ENCODE measurements around the gene EIF2B4. TPM values are rescaled to one million over a fixed set of nuclear protein-coding genes. Genes with fewer than 3 reads are reported as not detected.

EIF2B4 gene
- total RNA-seq, 1 experiment from 2014 or later, result 67.2 TPM

DNA sequence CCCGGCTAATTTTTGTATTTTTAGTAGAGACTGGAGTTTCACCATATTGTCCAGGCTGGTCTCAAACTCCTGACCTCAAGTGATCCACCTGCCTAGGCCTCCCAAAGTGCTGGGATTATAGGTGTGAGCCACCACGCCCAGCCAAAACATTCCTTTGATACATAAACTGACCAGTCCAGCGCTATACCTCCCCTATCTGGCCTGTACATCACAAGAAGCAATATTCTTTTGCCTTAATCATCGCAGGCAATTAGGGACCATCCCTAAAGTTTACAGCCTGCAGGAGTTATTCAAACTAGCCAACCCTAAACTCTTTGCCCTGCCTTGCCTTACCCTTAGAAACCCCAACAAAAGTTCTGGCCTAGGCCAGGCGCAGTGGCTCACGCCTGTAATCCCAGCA, 46.0 kb upstream of the EIF2B4 start:
- H2AFZ ChIP-seq (ENCODE audit: low read length), result no peak overlapping the region
- no peak overlapping the region for H2BK5ac ChIP-seq (ENCODE audit: insufficient read length, low read length)
- no peak overlapping the region for H4K5ac ChIP-seq (ENCODE audit: insufficient read length, low read depth, low read length)
- no peak overlapping the region for H3K4me2 ChIP-seq (ENCODE audit: insufficient read depth, insufficient read length, low read length)
- H2BK15ac ChIP-seq (ENCODE audit: low read depth, low read length), result no peak overlapping the region
- no peak overlapping the region for H3K4me3 Mint-ChIP-seq
- no peak overlapping the region for H3K27ac ChIP-seq (ENCODE audit: insufficient read length, low read depth, low read length)
- no peak overlapping the region for H3K14ac ChIP-seq (ENCODE audit: insufficient read depth, low read length)
- no peak overlapping the region for H2BK20ac ChIP-seq (ENCODE audit: low read depth, low read length, poor library complexity, severe bottlenecking)
- no peak overlapping the region for H3K4ac ChIP-seq (ENCODE audit: low read depth, low read length)
- no CpG with 5 or more reads among the region's 6 CpGs for WGBS (ENCODE audit: extremely low coverage, insufficient read length, low lambda C conversion rate)
- no peak overlapping the region for H4K8ac ChIP-seq (replicated peaks; ENCODE audit: insufficient read length, low read depth, low read length)
- H3K27me3 Mint-ChIP-seq (ENCODE audit: low read depth), result no peaks in the 10 kb centered on the region; the same call in 1 of the 2 replicates
- no peak overlapping the region for H3K23ac ChIP-seq (ENCODE audit: insufficient read length, low read depth, low read length)
- TF ChIP-seq, protein P1, sequence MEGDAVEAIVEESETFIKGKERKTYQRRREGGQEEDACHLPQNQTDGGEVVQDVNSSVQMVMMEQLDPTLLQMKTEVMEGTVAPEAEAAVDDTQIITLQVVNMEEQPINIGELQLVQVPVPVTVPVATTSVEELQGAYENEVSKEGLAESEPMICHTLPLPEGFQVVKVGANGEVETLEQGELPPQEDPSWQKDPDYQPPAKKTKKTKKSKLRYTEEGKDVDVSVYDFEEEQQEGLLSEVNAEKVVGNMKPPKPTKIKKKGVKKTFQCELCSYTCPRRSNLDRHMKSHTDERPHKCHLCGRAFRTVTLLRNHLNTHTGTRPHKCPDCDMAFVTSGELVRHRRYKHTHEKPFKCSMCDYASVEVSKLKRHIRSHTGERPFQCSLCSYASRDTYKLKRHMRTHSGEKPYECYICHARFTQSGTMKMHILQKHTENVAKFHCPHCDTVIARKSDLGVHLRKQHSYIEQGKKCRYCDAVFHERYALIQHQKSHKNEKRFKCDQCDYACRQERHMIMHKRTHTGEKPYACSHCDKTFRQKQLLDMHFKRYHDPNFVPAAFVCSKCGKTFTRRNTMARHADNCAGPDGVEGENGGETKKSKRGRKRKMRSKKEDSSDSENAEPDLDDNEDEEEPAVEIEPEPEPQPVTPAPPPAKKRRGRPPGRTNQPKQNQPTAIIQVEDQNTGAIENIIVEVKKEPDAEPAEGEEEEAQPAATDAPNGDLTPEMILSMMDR (conservative IDR thresholded peaks at IDR 0.05), result no peak
- H4K20me1 ChIP-seq (ENCODE audit: control insufficient read depth, insufficient read depth, insufficient read length), result no peaks in the 10 kb centered on the region
- H3K9me3 ChIP-seq (ENCODE audit: control insufficient read depth, low read depth, low read length), result no peaks in the 10 kb centered on the region
- H2BK120ac ChIP-seq (ENCODE audit: low read depth, low read length, poor library complexity, severe bottlenecking), result no peak overlapping the region
- no peaks in the 10 kb centered on the region for H3K36me3 Mint-ChIP-seq (ENCODE audit: insufficient read depth in 1 of 3, low read depth in 3 of 3)
- no peak overlapping the region for H3K27ac Mint-ChIP-seq
- no peak overlapping the region for H3K18ac ChIP-seq (ENCODE audit: insufficient read length, low read depth, low read length)
- H3K9me3 Mint-ChIP-seq, result peaks cover 0 to 3% of the 10 kb centered on the region in 2 experiments; a peak in 2 of 5 replicates
- H3K56ac ChIP-seq (ENCODE audit: insufficient read length, low read depth, low read length), result no peak overlapping the region
- DNase-seq, result no peak
- H3K79me1 ChIP-seq (ENCODE audit: insufficient read depth, low read depth, low read length, poor library complexity, severe bottlenecking), result no peaks in the 10 kb centered on the region
- no peaks in the 10 kb centered on the region for H3K79me2 ChIP-seq (ENCODE audit: insufficient read depth, low read length)
- H3K9ac ChIP-seq (ENCODE audit: extremely low read depth, insufficient read length, low read length), result no peak overlapping the region
- no peaks in the 10 kb centered on the region for H3K23me2 ChIP-seq (ENCODE audit: insufficient read length, low read depth, low read length, poor library complexity, severe bottlenecking)
- no peaks in the 10 kb centered on the region for H3K27me3 ChIP-seq (ENCODE audit: insufficient read depth, low read length)
- no peak overlapping the region for H3T11ph ChIP-seq (ENCODE audit: low read length)
- H2AK5ac ChIP-seq (ENCODE audit: insufficient read length, low read length), result no peak overlapping the region
- H3K4me1 Mint-ChIP-seq, result no peaks in the 10 kb centered on the region
- no peaks in the 10 kb centered on the region for H3K4me1 ChIP-seq (ENCODE audit: insufficient read depth, low read length)
- no peak overlapping the region for H4K91ac ChIP-seq (ENCODE audit: insufficient read length, low read depth, low read length)
- no peak overlapping the region for H2BK12ac ChIP-seq (ENCODE audit: insufficient read length, low read depth, low read length)
